ENCODE data around the gene SH2D1A. TPM values are rescaled to one million over a fixed set of nuclear protein-coding genes. Genes with fewer than 3 reads are reported as not detected.

The SH2D1A gene
- total RNA-seq, 1 experiment from 2014 or later = not detected

GRCh38 chrX:124421898-124422655 is 75.7 kb downstream of the SH2D1A start:
- intact Hi-C loops (cut with micrococcal nuclease; ENCODE audit: unreplicated experiment) = no loop called here
- no peak overlapping the region for H3K4me3 ChIP-seq
- H3K36me3 ChIP-seq (ENCODE audit: low read depth) = no peaks in the 10 kb centered on the region
- H3K9me3 ChIP-seq (ENCODE audit: insufficient read depth, low read depth) = no peaks in the 10 kb centered on the region
- TF ChIP-seq CTCF (conservative IDR thresholded peaks at IDR 0.05) (no peak), EZH2 (IDR thresholded peaks at IDR 0.05; ENCODE audit: low read depth) (no peak)
- H3K27ac ChIP-seq = no peak overlapping the region
- H2AFZ ChIP-seq = no peak overlapping the region
- ChIA-PET CTCF (no interaction called here), POLR2A (ENCODE audit: unreplicated experiment) (no interaction called here)
- H3K4me1 ChIP-seq (replicated peaks; ENCODE audit: insufficient read depth) = no peaks in the 10 kb centered on the region
- no peaks in the 10 kb centered on the region for H3K79me2 ChIP-seq (ENCODE audit: low read depth)
- no peaks in the 10 kb centered on the region for H3K27me3 ChIP-seq (ENCODE audit: insufficient read depth, low read depth)
- no peaks in the 10 kb centered on the region for H4K20me1 ChIP-seq (ENCODE audit: insufficient read depth)
- no peak for DNase-seq
- H3K4me2 ChIP-seq = no peak overlapping the region
- no peaks in the 10 kb centered on the region for H3K9me2 ChIP-seq (ENCODE audit: insufficient read depth)
- H3F3A ChIP-seq (ENCODE audit: insufficient read depth, low read depth) = no peaks in the 10 kb centered on the region
- no TSS peak for BruUV-seq (replicated peaks)

Other genes starting within 250 kb of the SH2D1A start
- not detected in 2 replicates for gene TEX13D, start 13.9 kb upstream of the SH2D1A start, total RNA-seq (2021)